SJSA1 (cell line): Measurements from ENCODE around the gene SHANK2. TPM values are rescaled to one million over a fixed set of nuclear protein-coding genes. Genes with fewer than 3 reads are reported as not detected.

ENCODE experiments used
- DNase-seq, 2 experiments: peaks; one replicate each; pipeline ENCODE4 v3.0.0-alpha.2; 2015 to 2020; ENCODE audit warnings: low spot score in 2 of 2, low read depth in 1 of 2
- H3K27ac ChIP-seq: fragments of 250-450 bp; sonication (Bioruptor Pico); 2 replicates; pipeline ENCODE4 v1.5.1; 2020; ENCODE audit warnings: mild to moderate bottlenecking, moderate library complexity
- H3K27me3 ChIP-seq: fragments of 250-450 bp; sonication (Bioruptor Pico); replicated peaks from 2 replicates; pipeline ENCODE4 v1.5.1; 2020; ENCODE audit warnings: mild to moderate bottlenecking, moderate library complexity
- H3K36me3 ChIP-seq: fragments of 250-450 bp; sonication (Bioruptor Pico); 2 replicates; pipeline ENCODE4 v1.5.1; 2020; ENCODE audit warnings: mild to moderate bottlenecking
- H3K4me1 ChIP-seq: fragments of 250-450 bp; sonication (Bioruptor Pico); replicated peaks from 2 replicates; pipeline ENCODE4 v1.6.1; 2021; ENCODE audit warnings: mild to moderate bottlenecking
- H3K4me3 ChIP-seq: fragments of 250-450 bp; sonication (Bioruptor Pico); 2 replicates; pipeline ENCODE4 v1.5.1; 2020; ENCODE audit warnings: mild to moderate bottlenecking
- H3K9me3 ChIP-seq: fragments of 250-450 bp; sonication (Bioruptor Pico); replicated peaks from 2 replicates; pipeline ENCODE4 v1.5.1; 2020; ENCODE audit warnings: mild to moderate bottlenecking
- total RNA-seq: library from RNA; depleted of rRNA; stranded (reverse); fragments of >200 nt; shearing (Covaris generic); gene quantifications from 2 replicates; pipeline ENCODE4 v1.2.3, GENCODE V29; 2014

The SHANK2 gene
- total RNA-seq, 1 experiment from 2014 or later: 10.7 TPM

DNA sequence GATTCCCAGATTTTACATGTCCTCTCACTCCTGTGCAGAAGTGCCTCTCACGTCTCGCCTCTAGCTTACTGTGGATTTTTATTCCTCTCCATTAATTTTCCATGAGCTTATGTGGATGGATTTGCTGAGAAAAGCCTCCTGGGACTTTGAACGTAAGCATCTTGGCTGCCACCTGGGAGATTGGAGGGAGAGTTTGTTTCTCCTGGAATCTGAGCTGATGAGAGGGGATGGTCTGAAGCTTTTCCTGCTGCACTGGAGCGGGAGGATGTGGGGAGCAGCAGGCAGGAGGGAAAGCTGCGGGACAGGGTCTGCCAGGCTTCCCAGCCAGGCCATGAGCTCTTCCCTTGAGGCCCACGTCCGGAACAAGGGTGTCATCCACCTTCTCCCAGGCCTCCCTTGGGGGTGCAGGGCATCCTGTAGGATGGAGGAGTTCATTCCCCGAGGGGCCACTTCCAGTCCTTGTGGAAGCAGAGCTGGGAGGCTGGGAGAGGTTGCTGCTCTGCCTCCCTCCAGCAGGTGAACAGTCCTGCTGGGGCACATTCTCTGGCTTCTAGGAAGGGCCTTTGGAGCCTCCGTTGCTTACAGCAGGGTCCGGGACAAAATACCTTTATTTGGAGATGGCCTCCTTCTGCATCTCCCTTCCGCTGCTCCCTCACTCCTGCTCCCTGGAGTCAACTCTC is 3.6 kb upstream of the SHANK2 start:
- Histone ChIP-seq H3K36me3 (no peaks in the 10 kb centered on the region), H3K4me3 (no peak overlapping the region), H3K4me1 (peaks cover 8% of the 10 kb centered on the region), H3K27me3 (no peaks in the 10 kb centered on the region), H3K9me3 (no peaks in the 10 kb centered on the region), H3K27ac (no peak overlapping the region)
- DNase-seq: no peak

- Histone ChIP-seq H3K27me3 (no peaks in the 10 kb centered on the region), H3K4me3 (no peak overlapping the region), H3K36me3 (no peaks in the 10 kb centered on the region), H3K9me3 (no peaks in the 10 kb centered on the region), H3K4me1 (peaks cover 14% of the 10 kb centered on the region), H3K27ac (no peak overlapping the region)
- DNase-seq: no peak
These were observed 2.9 kb upstream of the SHANK2 start for GRCh38 chr11:71255323-71255722.

GRCh38 chr11:71253794-71254193 is 1.4 kb upstream of the SHANK2 start:
- Histone ChIP-seq H3K27ac (no peak overlapping the region), H3K36me3 (no peaks in the 10 kb centered on the region), H3K9me3 (no peaks in the 10 kb centered on the region), H3K4me1 (peaks cover 16% of the 10 kb centered on the region), H3K27me3 (no peaks in the 10 kb centered on the region), H3K4me3 (no peak overlapping the region)
- DNase-seq: no peak

DNA sequence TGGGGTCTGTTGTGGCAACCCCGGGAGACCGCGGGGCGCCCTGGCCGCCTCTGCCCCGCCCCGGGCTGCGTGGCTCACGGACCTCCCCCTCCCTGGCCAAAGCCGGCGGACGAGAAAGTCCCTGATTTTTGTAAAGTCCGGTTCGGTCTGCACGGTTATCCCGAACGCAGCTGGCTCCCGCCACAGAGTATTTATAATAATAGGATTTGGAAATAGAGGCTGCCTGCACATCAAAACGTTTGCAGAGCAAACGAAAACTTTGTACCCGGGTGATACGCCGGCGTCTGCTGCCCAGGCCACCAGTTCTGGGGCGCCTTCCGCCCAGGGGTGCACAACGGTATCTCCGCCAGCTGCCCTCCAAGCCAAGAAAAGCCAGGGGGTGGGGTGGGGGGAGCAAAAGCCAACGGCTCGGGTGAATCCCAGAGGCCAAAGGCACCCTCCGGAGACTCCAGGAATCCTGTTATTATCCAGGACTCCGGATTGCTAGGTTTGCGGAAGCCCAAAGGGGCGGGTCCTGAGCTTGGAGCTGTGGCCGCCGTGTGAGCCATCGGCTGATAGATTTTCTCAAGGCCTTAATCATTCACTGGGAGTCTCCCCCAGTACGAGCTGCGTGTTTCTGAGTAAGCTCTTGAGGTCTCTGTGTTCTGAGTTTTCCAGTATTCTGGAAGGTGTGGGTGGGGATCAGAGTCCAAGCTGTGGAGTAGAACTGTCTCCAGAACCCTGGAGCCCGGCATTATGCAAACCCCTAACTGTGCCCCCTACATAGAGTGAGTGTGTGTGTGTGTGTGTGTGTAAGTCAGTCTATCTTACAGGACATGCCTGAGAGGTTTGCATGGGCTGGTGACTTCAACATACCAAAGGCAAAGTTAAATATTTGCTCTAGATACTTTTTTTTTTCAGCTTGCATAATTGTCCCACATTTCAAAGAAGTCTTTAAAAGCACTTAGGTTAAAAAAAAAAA is 673 bp upstream of the SHANK2 start:
- H3K4me3 ChIP-seq: peak overlapping the region; percentile 65
- H3K4me1 ChIP-seq: peaks cover 16% of the 10 kb centered on the region
- peak in 1 of 2 experiments; percentile 51 for DNase-seq
- peak overlapping the region; percentile 29; the same call in 1 of the 2 replicates for H3K27ac ChIP-seq
- H3K9me3 ChIP-seq: no peaks in the 10 kb centered on the region
- H3K27me3 ChIP-seq: no peaks in the 10 kb centered on the region
- no peaks in the 10 kb centered on the region for H3K36me3 ChIP-seq

- Histone ChIP-seq H3K9me3 (no peaks in the 10 kb centered on the region), H3K27ac (no peak overlapping the region), H3K4me1 (peaks cover 16% of the 10 kb centered on the region), H3K36me3 (no peaks in the 10 kb centered on the region), H3K27me3 (no peaks in the 10 kb centered on the region), H3K4me3 (peak overlapping the region; percentile 65)
- DNase-seq: peak in 1 of 2 experiments; percentile 43
These were observed 562 bp downstream of the SHANK2 start for GRCh38 chr11:71251761-71252268.

GRCh38 chr11:71251151-71251721 is 1.1 kb downstream of the SHANK2 start:
- peak overlapping the region; percentile 65 for H3K4me3 ChIP-seq

GRCh38 chr11:71250523-71251150 is 1.7 kb downstream of the SHANK2 start:
- H3K36me3 ChIP-seq: no peaks in the 10 kb centered on the region
- H3K27me3 ChIP-seq: no peaks in the 10 kb centered on the region
- no peaks in the 10 kb centered on the region for H3K9me3 ChIP-seq
- DNase-seq: no peak
- H3K27ac ChIP-seq: no peak overlapping the region
- H3K4me1 ChIP-seq: peaks cover 16% of the 10 kb centered on the region
- H3K4me3 ChIP-seq: peak overlapping the region; percentile 65

More at GRCh38 chr11:71251151-71251721, 1.1 kb downstream of the SHANK2 start:
- H3K9me3 ChIP-seq: no peaks in the 10 kb centered on the region
- DNase-seq: no peak
- no peaks in the 10 kb centered on the region for H3K27me3 ChIP-seq
- H3K4me1 ChIP-seq: peaks cover 16% of the 10 kb centered on the region
- H3K36me3 ChIP-seq: no peaks in the 10 kb centered on the region
- H3K27ac ChIP-seq: no peak overlapping the region

DNA sequence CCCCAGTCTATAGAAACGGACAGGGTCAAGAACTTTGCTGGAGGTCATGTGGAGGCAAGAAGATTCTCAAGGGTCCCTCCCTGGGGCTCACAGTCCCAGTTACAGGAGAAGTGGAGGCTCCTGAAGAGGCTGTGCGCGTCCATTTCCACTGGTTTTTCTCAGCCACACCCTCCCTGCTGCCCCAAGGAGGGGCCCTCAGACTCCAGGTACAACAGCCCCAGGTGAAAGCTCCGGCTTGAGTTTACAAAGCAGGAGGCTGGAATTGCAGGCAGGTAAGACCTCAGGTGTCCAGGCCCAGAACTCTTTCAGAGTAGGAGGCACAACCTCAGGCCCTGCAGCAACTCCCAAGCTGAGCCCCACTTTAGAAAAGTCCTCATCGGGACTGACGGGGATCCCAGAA is 3.1 kb downstream of the SHANK2 start:
- Histone ChIP-seq H3K27me3 (no peaks in the 10 kb centered on the region), H3K9me3 (no peaks in the 10 kb centered on the region), H3K4me3 (no peak overlapping the region), H3K36me3 (no peaks in the 10 kb centered on the region), H3K27ac (no peak overlapping the region), H3K4me1 (peaks cover 23% of the 10 kb centered on the region)
- DNase-seq: no peak

DNA sequence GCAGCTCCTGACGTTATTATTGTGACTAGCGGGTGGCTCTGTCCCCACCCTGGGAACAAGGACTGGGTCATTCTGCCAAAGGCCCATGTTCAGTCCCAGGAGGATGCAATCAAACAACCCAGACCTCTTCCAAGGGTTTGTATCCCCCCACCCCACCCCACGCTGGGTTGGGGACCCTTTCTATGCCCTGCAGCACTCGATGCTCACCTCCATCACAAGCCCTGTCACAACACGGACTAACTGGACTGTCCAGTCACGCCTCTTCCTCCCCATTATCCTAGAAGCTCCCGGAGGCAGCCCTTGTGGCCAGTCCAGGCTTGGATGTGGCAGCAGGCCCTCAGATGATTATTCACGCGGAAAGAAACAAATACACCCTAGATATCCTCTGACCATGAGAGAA is 3.7 kb downstream of the SHANK2 start:
- Histone ChIP-seq H3K27me3 (no peaks in the 10 kb centered on the region), H3K9me3 (no peaks in the 10 kb centered on the region), H3K36me3 (no peaks in the 10 kb centered on the region), H3K4me1 (peaks cover 30% of the 10 kb centered on the region), H3K27ac (no peak overlapping the region), H3K4me3 (no peak overlapping the region)
- no peak for DNase-seq

GRCh38 chr11:71248251-71248570 is 4.2 kb downstream of the SHANK2 start:
- Histone ChIP-seq H3K27ac (no peak overlapping the region), H3K4me3 (no peak overlapping the region), H3K27me3 (no peaks in the 10 kb centered on the region), H3K9me3 (no peaks in the 10 kb centered on the region), H3K4me1 (peaks cover 30% of the 10 kb centered on the region), H3K36me3 (no peaks in the 10 kb centered on the region)
- no peak for DNase-seq

DNA sequence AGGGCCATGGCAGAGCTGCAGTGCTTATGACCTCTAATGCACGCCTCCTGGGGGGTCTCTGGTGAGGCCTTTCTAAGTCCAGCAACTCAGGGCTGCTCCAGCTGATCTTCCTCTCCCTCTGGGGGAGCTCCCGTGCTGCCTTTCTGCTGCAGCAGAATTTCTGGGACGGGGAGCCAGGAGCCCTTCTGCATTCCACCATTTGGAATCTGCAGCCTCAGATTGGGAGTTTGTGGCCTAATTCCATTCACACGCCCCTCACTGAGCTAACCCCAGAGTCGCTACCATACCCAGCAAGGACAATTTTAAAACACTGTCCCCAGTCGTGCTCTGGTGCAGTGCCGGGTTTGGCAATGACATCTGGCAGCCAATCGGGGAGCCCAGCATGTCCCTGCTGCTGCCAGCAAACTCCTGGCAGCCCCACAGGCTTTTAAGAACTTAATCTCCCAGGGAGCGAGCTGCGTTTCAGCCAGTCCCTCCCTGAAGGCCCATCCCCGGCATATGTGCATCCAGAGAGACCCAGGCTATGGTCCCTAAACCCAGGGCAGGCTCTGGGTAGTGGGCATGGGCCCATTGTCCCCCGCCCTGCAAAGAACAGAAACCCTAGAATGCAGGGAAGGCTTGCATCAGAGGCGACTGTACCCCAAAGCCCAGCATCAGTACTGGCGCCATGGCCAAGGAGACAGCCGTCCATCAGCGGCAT is 4.7 kb downstream of the SHANK2 start:
- Histone ChIP-seq H3K27ac (no peak overlapping the region), H3K9me3 (no peaks in the 10 kb centered on the region), H3K4me3 (no peak overlapping the region), H3K27me3 (no peaks in the 10 kb centered on the region), H3K4me1 (peaks cover 26% of the 10 kb centered on the region), H3K36me3 (no peaks in the 10 kb centered on the region)
- DNase-seq: no peak

GRCh38 chr11:71246559-71246958 is 5.8 kb downstream of the SHANK2 start:
- DNase-seq: no peak
- no peaks in the 10 kb centered on the region for H3K36me3 ChIP-seq
- no peaks in the 10 kb centered on the region for H3K9me3 ChIP-seq
- H3K4me3 ChIP-seq: no peak overlapping the region
- no peaks in the 10 kb centered on the region for H3K27me3 ChIP-seq
- no peak overlapping the region for H3K27ac ChIP-seq
- H3K4me1 ChIP-seq: peaks cover 35% of the 10 kb centered on the region
